SH-SY5Y (cell line): Measurements from ENCODE around the gene C1QL3.

Source experiments
- GATA2 ChIP-seq: IDR thresholded peaks from 2 replicates; pipeline ENCODE4 v1.6.1; 2011; ENCODE audit warnings: mild to moderate bottlenecking, low read depth, low read length
- GATA3 ChIP-seq: IDR thresholded peaks from 2 replicates; pipeline ENCODE4 v1.6.1; 2011; ENCODE audit warnings: low read depth, mild to moderate bottlenecking, low read length, moderate library complexity

GRCh38 chr10:16472828-16473227 is 48.9 kb downstream of the C1QL3 start:
- TF ChIP-seq GATA2: no peak
- TF ChIP-seq GATA3: no peak
